Measurements from ENCODE around the gene NALCN.

The NALCN gene

DNA sequence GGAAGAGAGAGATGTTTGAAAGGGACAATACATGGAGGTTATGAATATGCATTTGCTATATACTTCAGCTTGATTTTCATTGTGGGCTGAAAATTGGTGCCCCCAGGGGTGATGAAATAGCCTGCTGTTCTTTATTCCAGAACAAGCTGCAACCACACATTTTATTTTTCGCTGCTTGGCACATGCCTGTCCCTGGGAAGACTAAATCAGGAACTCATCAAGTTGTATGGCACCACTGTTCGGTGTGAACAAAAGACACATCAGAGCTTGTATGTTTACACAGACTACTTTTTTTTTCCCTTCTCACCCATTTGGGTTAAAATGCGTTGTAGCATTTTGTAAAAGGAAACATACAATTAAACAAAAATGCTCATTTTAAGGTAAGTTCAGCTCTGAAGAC lies 230.7 kb downstream of the NALCN start:
- no peak for DNase-seq

DNA sequence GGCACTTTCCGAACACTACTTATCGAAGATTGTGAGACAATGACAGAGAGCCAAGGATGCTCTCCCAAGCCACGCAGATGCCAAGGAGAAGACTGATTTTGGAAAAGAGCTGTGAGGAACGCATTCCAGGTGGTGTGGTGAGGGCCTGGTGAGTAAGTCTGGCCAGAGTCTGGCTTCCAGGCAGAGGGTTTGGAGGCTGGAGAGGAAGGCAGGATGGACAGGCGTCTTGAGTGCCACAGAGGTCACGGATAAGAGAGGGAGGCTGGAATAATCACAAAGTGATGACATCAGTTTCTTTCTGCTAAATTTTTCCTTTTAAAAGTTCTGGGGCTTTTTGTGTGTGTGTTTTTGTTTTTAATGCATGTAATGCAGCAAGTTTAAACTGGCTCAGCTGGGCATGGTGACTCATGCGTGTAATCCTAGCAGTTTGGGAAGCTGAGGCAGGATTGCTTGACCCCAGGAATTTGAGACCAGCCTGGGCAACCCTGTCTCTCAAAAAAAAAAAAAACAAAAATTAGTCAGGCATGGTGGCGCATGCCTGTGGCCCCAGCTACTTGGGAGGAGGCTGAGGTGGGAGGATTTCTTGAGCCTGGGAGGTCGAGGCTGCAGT lies 235.1 kb downstream of the NALCN start:
- no peak for DNase-seq

GRCh38 chr13:101179021-101179420 lies 237.3 kb downstream of the NALCN start:
- DNase-seq: no peak

- no peak for DNase-seq
Observed at GRCh38 chr13:101178406-101178805, 237.9 kb downstream of the NALCN start.

- DNase-seq: no peak
Observed at GRCh38 chr13:101170306-101170705, 246.0 kb downstream of the NALCN start.

DNA sequence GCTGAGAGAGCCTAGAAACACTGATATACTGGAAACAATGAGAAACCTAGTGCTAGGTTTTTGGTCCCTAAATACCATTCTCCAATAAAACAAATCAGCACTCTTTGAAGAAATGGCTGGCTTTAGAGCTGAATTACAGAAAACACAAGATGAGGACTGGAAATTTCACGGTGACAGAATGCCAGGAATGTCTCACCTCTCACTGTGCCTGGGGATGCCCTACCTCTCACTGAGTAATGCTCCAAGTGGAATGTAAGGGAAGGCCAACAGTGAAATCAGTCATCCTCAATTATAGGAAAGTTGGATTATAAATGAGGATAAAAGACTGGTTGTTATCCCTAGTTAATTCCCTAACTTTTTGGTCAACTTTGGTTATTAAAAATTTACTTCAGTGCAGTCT lies 259.0 kb downstream of the NALCN start:
- DNase-seq: no peak

DNA sequence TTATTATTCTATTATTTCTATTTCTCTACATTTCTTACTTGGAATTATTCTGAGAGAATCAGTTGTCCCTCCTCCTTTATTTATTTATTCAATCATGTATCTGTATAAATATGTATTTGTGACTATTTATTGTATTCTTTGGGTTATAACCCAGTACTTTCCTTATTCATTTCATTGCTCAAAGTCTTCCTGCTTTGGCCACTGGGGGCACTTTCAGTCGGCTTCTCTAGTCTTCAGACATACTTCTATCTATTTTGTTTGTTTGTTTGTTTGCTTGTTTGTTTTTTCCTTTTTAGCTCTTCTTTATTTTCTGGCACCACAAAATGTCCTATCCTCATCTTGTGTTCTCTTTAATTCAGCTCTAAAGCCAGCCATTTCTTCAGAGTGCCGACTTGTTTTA lies 260.4 kb downstream of the NALCN start:
- DNase-seq: no peak

GRCh38 chr13:101152184-101152583 lies 264.1 kb downstream of the NALCN start:
- no peak for DNase-seq

DNA sequence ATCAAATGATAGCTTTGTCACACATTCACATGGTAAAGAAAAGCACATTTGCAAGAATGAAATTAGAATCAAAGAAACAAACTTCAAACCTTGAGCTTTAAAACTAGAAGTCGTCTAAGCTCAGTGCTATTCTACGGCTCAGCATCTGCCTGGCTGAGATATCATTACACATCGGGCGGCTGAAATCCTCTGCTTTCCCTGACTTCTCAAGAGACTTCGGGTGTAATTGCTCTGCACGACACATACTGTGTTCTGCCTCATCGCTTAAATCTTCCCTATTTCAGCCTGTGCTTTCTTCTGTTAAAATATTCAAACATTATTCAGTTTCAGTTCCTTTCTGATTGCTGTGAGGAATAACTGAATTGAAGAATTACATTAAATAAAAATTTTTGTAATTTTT lies 265.3 kb downstream of the NALCN start:
- DNase-seq: no peak

- no peak for DNase-seq
Observed at GRCh38 chr13:101149735-101150384, 266.4 kb downstream of the NALCN start.

- no peak for DNase-seq
Observed at GRCh38 chr13:101146101-101146898, 270.0 kb downstream of the NALCN start.

GRCh38 chr13:101144808-101145419 lies 271.4 kb downstream of the NALCN start:
- peak; percentile 68 to 78 (median 71) for DNase-seq

DNA sequence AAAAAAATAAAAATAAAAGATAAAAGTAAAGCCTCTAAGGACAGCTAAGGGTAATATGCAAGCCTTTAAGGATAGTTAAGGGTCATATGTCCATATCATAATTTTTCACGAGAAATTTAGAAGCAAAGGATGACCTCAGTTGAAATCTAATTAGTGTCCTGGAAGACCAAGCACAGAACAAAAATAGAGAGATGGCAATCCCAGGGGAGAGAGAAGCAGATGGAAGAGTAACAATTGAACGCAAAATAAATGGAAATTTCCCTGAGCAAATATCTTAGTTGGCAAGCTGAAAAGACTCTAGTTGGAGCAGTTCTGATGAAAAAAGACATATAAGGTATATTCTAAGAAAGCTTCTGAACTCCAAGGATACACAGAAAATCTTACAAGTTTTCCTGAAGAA lies 275.4 kb downstream of the NALCN start:
- no peak for DNase-seq

- DNase-seq: no peak
Observed at GRCh38 chr13:101140087-101140770, 276.1 kb downstream of the NALCN start.

GRCh38 chr13:101139081-101139480 lies 277.2 kb downstream of the NALCN start:
- no peak for DNase-seq

GRCh38 chr13:101127741-101128353 lies 288.5 kb downstream of the NALCN start:
- peak; percentile 47 to 54 (median 48) for DNase-seq

DNA sequence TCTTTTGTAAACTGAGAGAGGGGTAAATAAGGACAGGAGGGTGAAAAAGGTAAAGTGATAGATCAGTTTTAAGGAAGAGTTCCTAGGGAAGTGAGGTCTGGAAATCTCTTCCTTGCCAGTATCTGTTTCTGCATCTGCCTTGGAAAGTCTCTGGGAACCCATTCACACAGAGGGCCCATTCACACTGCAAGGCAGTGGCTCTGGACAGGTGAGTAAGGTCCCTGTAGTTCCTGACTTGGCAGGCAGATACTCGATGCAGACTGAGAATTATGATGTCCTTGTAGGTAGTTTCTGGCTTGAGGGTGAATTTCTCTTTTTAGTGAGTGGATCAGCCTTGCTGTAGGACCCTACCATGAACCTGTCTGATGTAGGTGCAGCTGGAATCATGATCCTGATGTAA lies 293.3 kb downstream of the NALCN start:
- DNase-seq: no peak

- no peak for DNase-seq
Observed at GRCh38 chr13:101121608-101122007, 294.7 kb downstream of the NALCN start.

GRCh38 chr13:101120007-101120406 lies 296.3 kb downstream of the NALCN start:
- no peak for DNase-seq

- no peak for DNase-seq
Observed at GRCh38 chr13:101116826-101117225, 299.5 kb downstream of the NALCN start.

DNA sequence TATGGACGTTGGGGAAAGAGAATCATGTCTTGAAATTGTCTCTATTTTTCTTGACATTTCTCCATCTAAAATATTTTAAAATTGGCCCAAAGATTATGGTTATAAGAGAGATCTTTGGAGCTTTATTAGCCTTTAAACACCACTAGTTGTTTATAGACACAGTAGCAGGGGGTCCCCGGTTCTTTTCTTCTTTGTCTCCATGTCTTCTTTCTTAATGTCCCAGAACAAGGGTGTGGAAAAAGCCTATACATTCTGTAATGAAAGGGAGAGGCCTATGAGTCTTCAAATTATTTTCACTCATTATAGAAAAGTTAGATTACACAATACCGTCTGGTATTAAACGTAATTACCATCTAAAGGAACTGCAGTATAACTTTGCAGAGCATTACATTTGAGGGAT lies 300.0 kb downstream of the NALCN start:
- no peak for DNase-seq

DNA sequence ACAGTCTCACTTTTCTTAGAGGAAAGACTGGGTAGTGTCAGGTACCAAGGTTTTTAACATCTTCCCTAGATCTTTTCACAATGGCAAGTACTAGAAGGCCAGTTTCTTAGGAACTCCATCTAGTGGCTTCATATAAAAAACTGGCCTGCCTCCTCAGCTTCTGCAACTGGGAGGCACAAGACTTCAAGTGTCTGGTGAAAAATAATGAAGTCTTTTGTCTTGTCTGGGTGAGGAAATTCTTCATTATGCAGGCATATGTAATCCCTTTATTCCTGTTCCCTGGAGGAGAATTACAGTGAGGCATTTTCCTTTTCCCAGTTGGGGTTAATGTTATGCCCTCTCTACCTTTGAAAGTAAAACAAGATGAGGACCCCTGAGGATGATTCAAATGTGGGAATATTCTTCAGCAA lies 300.5 kb downstream of the NALCN start:
- DNase-seq: no peak

DNA sequence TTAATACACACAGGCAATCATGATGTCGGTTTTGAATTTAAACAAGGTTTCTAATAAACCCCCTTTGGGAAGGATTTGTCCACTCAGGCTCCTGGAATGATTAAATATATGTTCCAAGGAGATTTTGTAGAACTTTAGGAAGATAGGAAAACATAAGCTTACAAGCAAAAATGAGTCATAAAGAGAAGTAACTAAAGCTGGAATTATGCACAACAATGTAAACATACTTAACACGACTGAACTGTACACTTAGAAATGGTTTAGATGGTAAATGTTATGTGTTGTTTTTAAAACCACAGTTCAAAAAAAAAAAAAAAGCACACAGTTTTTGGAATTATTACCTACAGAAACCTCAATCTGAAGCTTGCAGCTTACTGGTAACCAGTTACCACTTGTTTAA lies 304.4 kb downstream of the NALCN start:
- no peak for DNase-seq
